ENCODE measurements around the gene TMEM169.

Gene TMEM169

DNA sequence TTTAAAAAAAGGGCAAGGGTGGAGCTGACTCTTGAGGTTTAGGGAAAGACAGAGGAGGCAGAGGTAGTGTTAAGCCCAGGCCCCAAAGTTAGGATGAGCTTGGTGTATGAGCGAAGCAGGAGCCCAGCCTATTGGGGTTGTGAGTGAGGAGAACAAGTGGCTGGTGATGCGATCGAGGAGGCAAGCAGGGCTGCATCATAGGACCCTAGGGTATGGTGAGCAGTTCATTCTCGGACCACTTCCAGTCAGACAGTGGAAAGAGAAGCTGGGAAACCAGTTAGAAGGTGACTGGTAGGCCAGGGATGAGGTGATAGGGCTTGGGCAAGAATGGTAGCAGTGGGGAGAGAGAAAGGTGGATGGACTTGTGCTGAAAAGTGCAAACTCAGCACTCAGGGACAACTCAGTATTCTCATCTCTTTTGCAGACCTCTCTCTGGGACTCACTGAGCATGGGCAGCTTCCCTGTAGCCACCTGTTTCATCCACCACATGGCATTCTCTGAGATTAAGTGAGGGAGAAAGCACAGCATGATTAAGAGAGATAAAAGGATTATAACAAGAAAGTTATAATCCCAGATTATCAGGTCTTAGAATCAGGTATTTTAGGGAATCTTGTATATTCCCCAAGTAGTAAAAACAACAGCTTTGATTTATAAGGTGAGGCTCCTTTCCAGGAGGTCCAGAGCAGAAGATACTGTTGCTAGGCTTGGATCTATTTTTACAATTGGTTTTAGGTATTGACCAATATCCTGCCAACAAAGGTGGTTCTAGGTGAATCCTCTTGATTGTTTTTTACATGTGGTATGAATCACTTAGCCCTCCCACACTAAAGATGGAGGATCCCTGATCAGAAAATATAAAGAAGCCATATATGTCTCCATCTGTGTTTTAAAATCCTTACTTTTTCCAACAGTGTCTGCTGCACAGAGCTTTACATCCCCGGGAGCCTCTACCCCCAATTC, 65.7 kb downstream of the TMEM169 start:
- H3K27ac ChIP-seq (ENCODE audit: low read length): no peak overlapping the region
- H3K9me3 ChIP-seq (ENCODE audit: control insufficient read depth in 2 of 2, low read length in 2 of 2): no peaks in the 10 kb centered on the region
- H3K36me3 ChIP-seq (ENCODE audit: control insufficient read depth in 2 of 2, insufficient read depth in 2 of 2, low read length in 2 of 2): peaks cover 45 to 48% of the 10 kb centered on the region in 2 donors
- H3K4me3 ChIP-seq (ENCODE audit: low read length in 2 of 2): no peak overlapping the region
- no peaks in the 10 kb centered on the region for H3K27me3 ChIP-seq (ENCODE audit: control insufficient read depth in 1 of 2, insufficient read depth in 2 of 2, low read length in 2 of 2)
- H3K9ac ChIP-seq (ENCODE audit: low read length in 2 of 2): no peak overlapping the region
- no peaks in the 10 kb centered on the region for H3K4me1 ChIP-seq (ENCODE audit: control insufficient read depth, insufficient read depth, low read length)

DNA sequence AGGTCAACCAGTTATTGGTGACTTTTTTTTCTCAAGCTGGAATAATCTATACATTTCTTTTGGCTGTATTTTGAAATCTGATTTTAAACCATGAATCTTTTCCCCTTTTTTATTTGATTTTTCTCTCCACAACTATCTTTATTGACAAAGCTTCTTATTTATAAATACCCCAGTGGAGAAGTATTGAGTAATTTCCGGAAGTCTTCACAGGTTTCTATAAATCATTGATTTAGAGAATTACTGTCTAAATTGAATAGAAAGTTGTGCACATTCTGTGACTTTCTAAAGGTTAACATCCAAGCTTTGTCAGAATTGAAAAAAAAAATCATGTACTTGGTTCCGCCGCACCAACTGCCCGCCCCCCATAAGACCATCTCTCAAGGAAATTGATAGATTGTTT, 67.3 kb downstream of the TMEM169 start:
- no peak overlapping the region for H3K4me3 ChIP-seq (ENCODE audit: low read length in 2 of 2)
- H3K27me3 ChIP-seq (ENCODE audit: control insufficient read depth in 1 of 2, insufficient read depth in 2 of 2, low read length in 2 of 2): no peaks in the 10 kb centered on the region
- peaks cover 45 to 46% of the 10 kb centered on the region in 2 donors for H3K36me3 ChIP-seq (ENCODE audit: control insufficient read depth in 2 of 2, insufficient read depth in 2 of 2, low read length in 2 of 2)
- H3K27ac ChIP-seq (ENCODE audit: low read length): no peak overlapping the region
- no peaks in the 10 kb centered on the region for H3K4me1 ChIP-seq (ENCODE audit: control insufficient read depth, insufficient read depth, low read length)
- no peak overlapping the region for H3K9ac ChIP-seq (ENCODE audit: low read length in 2 of 2)
- no peaks in the 10 kb centered on the region for H3K9me3 ChIP-seq (ENCODE audit: control insufficient read depth in 2 of 2, low read length in 2 of 2)

DNA sequence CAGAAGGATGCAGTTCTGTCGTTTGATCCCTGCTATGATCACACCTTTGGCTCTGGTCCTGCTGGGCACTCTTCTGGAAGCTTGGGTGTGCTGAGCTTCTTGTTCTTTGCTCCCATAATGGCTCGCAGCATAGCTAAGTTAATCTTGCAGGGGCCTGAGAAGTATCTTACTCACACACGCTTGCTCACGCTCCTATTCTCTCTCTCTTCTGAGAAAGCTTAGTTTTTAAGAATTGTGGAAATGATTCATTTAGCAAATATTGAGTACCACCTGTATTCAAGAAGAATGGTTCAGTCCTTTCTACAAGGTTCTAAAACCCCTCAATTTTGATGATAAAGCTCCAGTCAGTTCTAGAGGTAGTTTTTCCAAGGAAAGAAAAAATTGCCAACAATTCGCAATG, 68.0 kb downstream of the TMEM169 start:
- Histone ChIP-seq H3K9me3 (ENCODE audit: control insufficient read depth in 2 of 2, low read length in 2 of 2) (no peaks in the 10 kb centered on the region), H3K36me3 (ENCODE audit: control insufficient read depth in 2 of 2, insufficient read depth in 2 of 2, low read length in 2 of 2) (peaks cover 42 to 47% of the 10 kb centered on the region in 2 donors), H3K4me1 (ENCODE audit: control insufficient read depth, insufficient read depth, low read length) (no peaks in the 10 kb centered on the region), H3K9ac (ENCODE audit: low read length in 2 of 2) (no peak overlapping the region), H3K27ac (ENCODE audit: low read length) (no peak overlapping the region), H3K4me3 (ENCODE audit: low read length in 2 of 2) (no peak overlapping the region), H3K27me3 (ENCODE audit: control insufficient read depth in 1 of 2, insufficient read depth in 2 of 2, low read length in 2 of 2) (no peaks in the 10 kb centered on the region)

DNA sequence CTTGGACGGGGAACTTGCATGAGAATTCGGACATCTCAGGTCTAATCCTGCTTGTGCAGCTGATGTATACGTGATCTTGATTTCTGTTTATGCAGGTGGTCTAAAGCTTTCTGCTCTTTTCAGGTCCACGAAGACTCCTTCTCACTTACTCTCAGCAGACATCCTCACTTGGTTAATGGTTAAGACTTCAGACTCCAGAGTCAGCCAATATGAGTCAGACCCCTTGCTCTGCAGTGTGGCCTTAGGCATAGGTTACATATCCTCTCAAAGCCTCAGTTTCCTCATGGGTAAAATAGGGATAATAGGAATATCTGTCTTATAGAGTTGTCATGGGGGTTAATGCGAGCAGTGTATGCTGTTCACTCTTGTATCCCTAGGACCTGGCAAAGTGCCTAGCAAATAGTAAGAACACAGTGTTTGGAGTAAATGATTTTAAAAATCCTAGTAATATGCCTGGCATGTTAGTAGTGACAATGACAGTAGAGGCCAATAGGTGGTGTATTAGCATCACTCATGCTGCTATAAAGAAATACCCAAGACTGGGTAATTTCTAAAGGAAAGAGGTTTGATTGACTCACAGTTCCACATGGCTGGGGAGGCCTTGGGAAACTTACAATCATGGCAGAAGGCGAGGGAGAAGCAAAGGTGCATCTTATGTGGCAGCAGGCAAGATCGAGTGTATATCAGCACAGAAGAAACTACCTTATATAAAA, 69.8 kb downstream of the TMEM169 start:
- H3K9me3 ChIP-seq (ENCODE audit: control insufficient read depth in 2 of 2, low read length in 2 of 2): no peaks in the 10 kb centered on the region
- peaks cover 40 to 52% of the 10 kb centered on the region in 2 donors for H3K36me3 ChIP-seq (ENCODE audit: control insufficient read depth in 2 of 2, insufficient read depth in 2 of 2, low read length in 2 of 2)
- H3K4me3 ChIP-seq (ENCODE audit: low read length in 2 of 2): no peak overlapping the region
- no peak overlapping the region for H3K9ac ChIP-seq (ENCODE audit: low read length in 2 of 2)
- H3K4me1 ChIP-seq (ENCODE audit: control insufficient read depth, insufficient read depth, low read length): no peaks in the 10 kb centered on the region
- no peak overlapping the region for H3K27ac ChIP-seq (ENCODE audit: low read length)
- no peaks in the 10 kb centered on the region for H3K27me3 ChIP-seq (ENCODE audit: control insufficient read depth in 1 of 2, insufficient read depth in 2 of 2, low read length in 2 of 2)
